H9 (cell line): Measurements from ENCODE around the gene UGT1A3. TPM values are rescaled to one million over a fixed set of nuclear protein-coding genes. Genes with fewer than 3 reads are reported as not detected.

Experiments
- DNase-seq: peaks from one replicate; pipeline ENCODE4 v3.0.0-alpha.2; 2017
- H2AFZ ChIP-seq: one replicate; pipeline ENCODE4 v1.6.1; 2013; ENCODE audit warnings: mild to moderate bottlenecking, low read length, control low read depth, moderate library complexity
- H2AK5ac ChIP-seq: 2 replicates; pipeline ENCODE4 v1.6.1; 2013; ENCODE audit warnings: low read length, control low read depth, mixed read lengths; ENCODE audit not compliant: insufficient read length
- H2BK120ac ChIP-seq: one replicate; pipeline ENCODE4 v1.6.1; 2013; ENCODE audit warnings: low read depth, mild to moderate bottlenecking, low read length, control low read depth, inconsistent platforms; ENCODE audit not compliant: poor library complexity, severe bottlenecking
- H2BK12ac ChIP-seq: 2 replicates; pipeline ENCODE4 v1.6.1; 2013; ENCODE audit warnings: low read length, control low read depth, mixed read lengths, low read depth; ENCODE audit not compliant: insufficient read length
- H2BK15ac ChIP-seq: 2 replicates; pipeline ENCODE4 v1.6.1; 2013; ENCODE audit warnings: low read depth, low read length, control low read depth
- H2BK20ac ChIP-seq: one replicate; pipeline ENCODE4 v1.6.1; 2013; ENCODE audit warnings: low read depth, mild to moderate bottlenecking, low read length, control low read depth, inconsistent platforms; ENCODE audit not compliant: poor library complexity, severe bottlenecking
- H2BK5ac ChIP-seq: 2 replicates; pipeline ENCODE4 v1.6.1; 2013; ENCODE audit warnings: low read length, control low read depth, mixed read lengths; ENCODE audit not compliant: insufficient read length
- H3K14ac ChIP-seq: 2 replicates; pipeline ENCODE4 v1.6.1; 2013; ENCODE audit warnings: low read length, control low read depth; ENCODE audit not compliant: insufficient read depth
- H3K18ac ChIP-seq: 2 replicates; pipeline ENCODE4 v1.6.1; 2013; ENCODE audit warnings: low read depth, mild to moderate bottlenecking, mixed read lengths, low read length, control low read depth; ENCODE audit not compliant: insufficient read length
- H3K23ac ChIP-seq: 2 replicates; pipeline ENCODE4 v1.6.1; 2013; ENCODE audit warnings: low read length, control low read depth, mixed read lengths, low read depth; ENCODE audit not compliant: insufficient read length
- H3K23me2 ChIP-seq: 2 replicates; pipeline ENCODE4 v1.6.1; 2013; ENCODE audit warnings: low read depth, mild to moderate bottlenecking, mixed read lengths, low read length, control low read depth; ENCODE audit not compliant: insufficient read length, poor library complexity, severe bottlenecking
- H3K27ac ChIP-seq: 2 replicates; pipeline ENCODE4 v1.5.1; 2013; ENCODE audit warnings: low read length, control low read depth, mixed read lengths, low read depth; ENCODE audit not compliant: insufficient read length
- H3K27me3 ChIP-seq: 2 replicates; pipeline ENCODE4 v1.6.1; 2013; ENCODE audit warnings: low read length, control low read depth, inconsistent platforms; ENCODE audit not compliant: insufficient read depth
- H3K4ac ChIP-seq: 2 replicates; pipeline ENCODE4 v1.6.1; 2013; ENCODE audit warnings: low read depth, mild to moderate bottlenecking, control low read depth, inconsistent platforms, low read length, moderate library complexity
- H3K4me1 ChIP-seq: 2 replicates; pipeline ENCODE4 v1.6.1; 2013; ENCODE audit warnings: low read length, control low read depth, inconsistent platforms; ENCODE audit not compliant: insufficient read depth
- H3K4me2 ChIP-seq: 2 replicates; pipeline ENCODE4 v1.6.1; 2013; ENCODE audit warnings: low read length, control low read depth, mixed read lengths; ENCODE audit not compliant: insufficient read length, insufficient read depth
- H3K56ac ChIP-seq: 2 replicates; pipeline ENCODE4 v1.6.1; 2013; ENCODE audit warnings: low read depth, mild to moderate bottlenecking, mixed read lengths, low read length, control low read depth; ENCODE audit not compliant: insufficient read length
- H3K79me1 ChIP-seq: 2 replicates; pipeline ENCODE4 v1.6.1; 2013; ENCODE audit warnings: low read depth, mild to moderate bottlenecking, moderate library complexity, low read length, control low read depth, inconsistent platforms; ENCODE audit not compliant: insufficient read depth, poor library complexity, severe bottlenecking
- H3K79me2 ChIP-seq: 2 replicates; pipeline ENCODE4 v1.6.1; 2013; ENCODE audit warnings: low read length, control low read depth, inconsistent platforms; ENCODE audit not compliant: insufficient read depth
- H3K9ac ChIP-seq: 2 replicates; pipeline ENCODE4 v1.6.1; 2013; ENCODE audit warnings: low read length, control low read depth, mixed read lengths; ENCODE audit not compliant: insufficient read length; ENCODE audit errors: extremely low read depth
- H3K9me3 ChIP-seq: one replicate; pipeline ENCODE4 v1.6.1; 2013; ENCODE audit warnings: low read depth, low read length, inconsistent platforms; ENCODE audit not compliant: control insufficient read depth
- H3T11ph ChIP-seq: one replicate; pipeline ENCODE4 v1.6.1; 2013; ENCODE audit warnings: mild to moderate bottlenecking, low read length, control low read depth, inconsistent platforms
- H4K20me1 ChIP-seq: one replicate; pipeline ENCODE4 v1.6.1; 2013; ENCODE audit not compliant: control insufficient read depth, insufficient read length, insufficient read depth
- H4K5ac ChIP-seq: 2 replicates; pipeline ENCODE4 v1.6.1; 2013; ENCODE audit warnings: low read depth, mild to moderate bottlenecking, mixed read lengths, low read length, control low read depth; ENCODE audit not compliant: insufficient read length
- H4K8ac ChIP-seq: replicated peaks from 2 replicates; pipeline ENCODE4 v1.6.1; 2013; ENCODE audit warnings: low read length, control low read depth, mixed read lengths, low read depth; ENCODE audit not compliant: insufficient read length
- H4K91ac ChIP-seq: 2 replicates; pipeline ENCODE4 v1.6.1; 2013; ENCODE audit warnings: low read depth, mild to moderate bottlenecking, moderate library complexity, mixed read lengths, low read length, control low read depth; ENCODE audit not compliant: insufficient read length
- H3K27ac Mint-ChIP-seq, 3 experiments: 2 replicates in 2 of 3; 3 replicates in 1 of 3; pipeline ENCODE4 v1.8.0; 2020 to 2021; ENCODE audit warnings: mixed read lengths in 3 of 3, mild to moderate bottlenecking in 1 of 3, moderate library complexity in 1 of 3
- H3K27me3 Mint-ChIP-seq: 2 replicates; pipeline ENCODE4 v1.8.0; 2021; ENCODE audit warnings: low read depth, mild to moderate bottlenecking, moderate library complexity, mixed read lengths
- H3K36me3 Mint-ChIP-seq, 3 experiments: 2 replicates in 2 of 3; 3 replicates in 1 of 3; pipeline ENCODE4 v1.8.0; 2020 to 2021; ENCODE audit warnings: low read depth in 3 of 3, mixed read lengths in 3 of 3; ENCODE audit not compliant: insufficient read depth in 1 of 3
- H3K4me1 Mint-ChIP-seq, 2 experiments: 2 replicates each; pipeline ENCODE4 v1.8.0; 2020; ENCODE audit warnings: mixed read lengths in 2 of 2
- H3K4me3 Mint-ChIP-seq, 2 experiments: 2 replicates in 1 of 2; 3 replicates in 1 of 2; pipeline ENCODE4 v1.8.0; 2020 to 2021; ENCODE audit warnings: mild to moderate bottlenecking in 2 of 2, mixed read lengths in 2 of 2, moderate library complexity in 1 of 2
- H3K9me3 Mint-ChIP-seq, 2 experiments: 2 replicates in 1 of 2; 3 replicates in 1 of 2; pipeline ENCODE4 v1.8.0; 2020; ENCODE audit warnings: mild to moderate bottlenecking in 2 of 2, mixed read lengths in 2 of 2, moderate library complexity in 1 of 2
- CTCF ChIP-seq: fragments of 200-600 bp; sonication (generic); conservative IDR thresholded peaks from 3 replicates; pipeline ENCODE4 v1.8.0; 2021; ENCODE audit warnings: antibody characterized with exemption, mild to moderate bottlenecking
- WGBS: extraction: QIAGEN DNeasy Blood & Tissue Kit; methylation state at CpG from one replicate; pipeline ENCODE4 v1.1.7; 2013; ENCODE audit warnings: missing lambda C conversion rate, low lambda C conversion rate, mixed read lengths; ENCODE audit not compliant: insufficient read length; ENCODE audit errors: extremely low coverage; 5-methylcytosine and 5-hydroxymethylcytosine counted together
- total RNA-seq: library from RNA; stranded (reverse); gene quantifications from 2 replicates; pipeline ENCODE4 v1.2.1, GENCODE V29; 2021

The UGT1A3 gene
- total RNA-seq, 1 experiment from 2014 or later: not detected

GRCh38 chr2:233689501-233689900 lies 39.3 kb upstream of the UGT1A3 start:
- Histone ChIP-seq H3K23ac (no peak overlapping the region), H4K8ac (no peak overlapping the region), H3K27me3 (no peaks in the 10 kb centered on the region), H2BK12ac (no peak overlapping the region), H3K79me1 (no peaks in the 10 kb centered on the region), H3K23me2 (no peaks in the 10 kb centered on the region), H3K4me1 (peaks cover 3% of the 10 kb centered on the region; the same call in 1 of the 2 replicates), H4K91ac (no peak overlapping the region), H2BK120ac (no peak overlapping the region), H2BK20ac (no peak overlapping the region), H4K20me1 (no peaks in the 10 kb centered on the region), H3K4ac (no peak overlapping the region), H3K18ac (no peak overlapping the region), H3K27ac (no peak overlapping the region), H3K9me3 (no peaks in the 10 kb centered on the region), H3K9ac (no peak overlapping the region), H3T11ph (no peak overlapping the region), H2AK5ac (no peak overlapping the region), H2BK15ac (no peak overlapping the region), H3K14ac (no peak overlapping the region), H2AFZ (no peak overlapping the region), H3K79me2 (no peaks in the 10 kb centered on the region), H4K5ac (no peak overlapping the region), H2BK5ac (no peak overlapping the region), H3K56ac (no peak overlapping the region), H3K4me2 (no peak overlapping the region)
- TF ChIP-seq CTCF: no peak
- H3K4me3 Mint-ChIP-seq: no peak overlapping the region
- no peaks in the 10 kb centered on the region; a peak in 2 of 5 replicates for H3K9me3 Mint-ChIP-seq
- H3K27ac Mint-ChIP-seq: no peak overlapping the region
- H3K4me1 Mint-ChIP-seq: peaks cover 24 to 29% of the 10 kb centered on the region in 2 experiments
- no peaks in the 10 kb centered on the region; a peak in 1 of 7 replicates for H3K36me3 Mint-ChIP-seq
- no peak for DNase-seq
- no CpG with 5 or more reads among the region's 3 CpGs for WGBS
- H3K27me3 Mint-ChIP-seq: no peaks in the 10 kb centered on the region; the same call in 1 of the 2 replicates
